ENCODE data around the gene VIPR2.

The VIPR2 gene

GRCh38 chr7:159093351-159093971 lies 51.2 kb downstream of the VIPR2 start:
- Histone ChIP-seq H3K4me1 (ENCODE audit: control insufficient read depth in 1 of 2, insufficient read depth in 2 of 2, low read length in 2 of 2) (no peaks in the 10 kb centered on the region), H3K4ac (ENCODE audit: low read depth, low read length) (no peak overlapping the region), H3K79me2 (ENCODE audit: control insufficient read depth, insufficient read depth, low read length, poor library complexity) (no peaks in the 10 kb centered on the region), H3K27ac (ENCODE audit: low read depth, low read length) (no peak overlapping the region), H4K8ac (ENCODE audit: low read depth, low read length) (no peak overlapping the region), H2BK12ac (ENCODE audit: low read length) (no peak overlapping the region), H3K9me3 (ENCODE audit: insufficient read depth, low read depth, low read length) (peaks cover 3% of the 10 kb centered on the region), H4K91ac (ENCODE audit: low read depth, low read length) (no peak overlapping the region), H2AK5ac (ENCODE audit: low read length) (no peak overlapping the region), H2BK5ac (ENCODE audit: low read depth, low read length, poor library complexity) (no peak overlapping the region), H3K4me3 (ENCODE audit: low read depth, low read length) (no peak overlapping the region), H2BK120ac (ENCODE audit: insufficient read depth, low read length, poor library complexity) (no peak overlapping the region), H4K12ac (ENCODE audit: low read depth, low read length) (no peak overlapping the region), H3K9ac (ENCODE audit: low read length) (no peak overlapping the region), H3K18ac (ENCODE audit: low read length) (no peak overlapping the region), H3K23ac (ENCODE audit: low read length) (no peak overlapping the region), H3K27me3 (ENCODE audit: insufficient read depth, low read length) (no peaks in the 10 kb centered on the region), H3K36me3 (ENCODE audit: control insufficient read depth in 1 of 2, insufficient read depth in 2 of 2, low read length in 2 of 2) (no peaks in the 10 kb centered on the region), H3K4me2 (ENCODE audit: low read length) (no peak overlapping the region), H2AFZ (ENCODE audit: insufficient read depth, low read length, poor library complexity) (no peak overlapping the region), H3K14ac (ENCODE audit: low read length) (no peak overlapping the region), H3K79me1 (ENCODE audit: low read length) (no peaks in the 10 kb centered on the region)
- no CpG with 5 or more reads among the region's 31 CpGs for WGBS (ENCODE audit: extremely low coverage, insufficient coverage, insufficient read length)
- no peak for DNase-seq

GRCh38 chr7:159092701-159093121 lies 52.0 kb downstream of the VIPR2 start:
- H3K23ac ChIP-seq (ENCODE audit: low read length) = no peak overlapping the region
- no peak overlapping the region for H3K4me2 ChIP-seq (ENCODE audit: low read length)
- no peak overlapping the region for H2AK5ac ChIP-seq (ENCODE audit: low read length)
- H2BK120ac ChIP-seq (ENCODE audit: insufficient read depth, low read length, poor library complexity) = no peak overlapping the region
- H4K8ac ChIP-seq (ENCODE audit: low read depth, low read length) = no peak overlapping the region
- no peak overlapping the region for H3K4me3 ChIP-seq (ENCODE audit: low read depth, low read length)
- H2BK12ac ChIP-seq (ENCODE audit: low read length) = no peak overlapping the region
- H3K36me3 ChIP-seq (ENCODE audit: control insufficient read depth in 1 of 2, insufficient read depth in 2 of 2, low read length in 2 of 2) = no peaks in the 10 kb centered on the region
- H3K4me1 ChIP-seq (ENCODE audit: control insufficient read depth in 1 of 2, insufficient read depth in 2 of 2, low read length in 2 of 2) = no peaks in the 10 kb centered on the region
- no peak overlapping the region for H3K18ac ChIP-seq (ENCODE audit: low read length)
- H3K9ac ChIP-seq (ENCODE audit: low read length) = no peak overlapping the region
- H3K79me2 ChIP-seq (ENCODE audit: control insufficient read depth, insufficient read depth, low read length, poor library complexity) = no peaks in the 10 kb centered on the region
- WGBS (ENCODE audit: extremely low coverage, insufficient coverage, insufficient read length) = no CpG with 5 or more reads among the region's 13 CpGs
- no peaks in the 10 kb centered on the region for H3K79me1 ChIP-seq (ENCODE audit: low read length)
- no peak overlapping the region for H4K12ac ChIP-seq (ENCODE audit: low read depth, low read length)
- no peak overlapping the region for H2BK5ac ChIP-seq (ENCODE audit: low read depth, low read length, poor library complexity)
- peaks cover 7% of the 10 kb centered on the region for H3K9me3 ChIP-seq (ENCODE audit: insufficient read depth, low read depth, low read length)
- no peak overlapping the region for H3K14ac ChIP-seq (ENCODE audit: low read length)
- no peak overlapping the region for H3K27ac ChIP-seq (ENCODE audit: low read depth, low read length)
- no peak overlapping the region for H3K4ac ChIP-seq (ENCODE audit: low read depth, low read length)
- H3K27me3 ChIP-seq (ENCODE audit: insufficient read depth, low read length) = no peaks in the 10 kb centered on the region
- DNase-seq = no peak
- H4K91ac ChIP-seq (ENCODE audit: low read depth, low read length) = no peak overlapping the region
- no peak overlapping the region for H2AFZ ChIP-seq (ENCODE audit: insufficient read depth, low read length, poor library complexity)

- no peak overlapping the region for H4K91ac ChIP-seq (ENCODE audit: low read depth, low read length)
- H2BK120ac ChIP-seq (ENCODE audit: insufficient read depth, low read length, poor library complexity) = no peak overlapping the region
- no peaks in the 10 kb centered on the region for H3K27me3 ChIP-seq (ENCODE audit: insufficient read depth, low read length)
- H3K4me1 ChIP-seq (ENCODE audit: control insufficient read depth in 1 of 2, insufficient read depth in 2 of 2, low read length in 2 of 2) = no peaks in the 10 kb centered on the region
- no peak overlapping the region for H2BK5ac ChIP-seq (ENCODE audit: low read depth, low read length, poor library complexity)
- peaks cover 7% of the 10 kb centered on the region for H3K9me3 ChIP-seq (ENCODE audit: insufficient read depth, low read depth, low read length)
- H3K79me1 ChIP-seq (ENCODE audit: low read length) = no peaks in the 10 kb centered on the region
- no peaks in the 10 kb centered on the region for H3K79me2 ChIP-seq (ENCODE audit: control insufficient read depth, insufficient read depth, low read length, poor library complexity)
- H3K18ac ChIP-seq (ENCODE audit: low read length) = no peak overlapping the region
- H3K4me2 ChIP-seq (ENCODE audit: low read length) = no peak overlapping the region
- no peaks in the 10 kb centered on the region for H3K36me3 ChIP-seq (ENCODE audit: control insufficient read depth in 1 of 2, insufficient read depth in 2 of 2, low read length in 2 of 2)
- no peak overlapping the region for H2AK5ac ChIP-seq (ENCODE audit: low read length)
- no peak overlapping the region for H3K4ac ChIP-seq (ENCODE audit: low read depth, low read length)
- WGBS (ENCODE audit: extremely low coverage, insufficient coverage, insufficient read length) = 100% methylated on average over 1 of the region's 31 CpGs
- H2AFZ ChIP-seq (ENCODE audit: insufficient read depth, low read length, poor library complexity) = no peak overlapping the region
- no peak overlapping the region for H3K23ac ChIP-seq (ENCODE audit: low read length)
- DNase-seq = no peak
- H3K27ac ChIP-seq (ENCODE audit: low read depth, low read length) = no peak overlapping the region
- no peak overlapping the region for H3K9ac ChIP-seq (ENCODE audit: low read length)
- H3K4me3 ChIP-seq (ENCODE audit: low read depth, low read length) = no peak overlapping the region
- no peak overlapping the region for H4K8ac ChIP-seq (ENCODE audit: low read depth, low read length)
- no peak overlapping the region for H4K12ac ChIP-seq (ENCODE audit: low read depth, low read length)
- H2BK12ac ChIP-seq (ENCODE audit: low read length) = no peak overlapping the region
- H3K14ac ChIP-seq (ENCODE audit: low read length) = no peak overlapping the region
Observed at GRCh38 chr7:159091480-159092475, 52.9 kb downstream of the VIPR2 start.

- Histone ChIP-seq H3K14ac (ENCODE audit: low read length) (no peak overlapping the region), H2AFZ (ENCODE audit: insufficient read depth, low read length, poor library complexity) (no peak overlapping the region), H2BK5ac (ENCODE audit: low read depth, low read length, poor library complexity) (no peak overlapping the region), H3K79me1 (ENCODE audit: low read length) (no peaks in the 10 kb centered on the region), H3K4me3 (ENCODE audit: low read depth, low read length) (no peak overlapping the region), H4K91ac (ENCODE audit: low read depth, low read length) (no peak overlapping the region), H3K23ac (ENCODE audit: low read length) (no peak overlapping the region), H3K4ac (ENCODE audit: low read depth, low read length) (no peak overlapping the region), H4K12ac (ENCODE audit: low read depth, low read length) (no peak overlapping the region), H2BK120ac (ENCODE audit: insufficient read depth, low read length, poor library complexity) (no peak overlapping the region), H2AK5ac (ENCODE audit: low read length) (no peak overlapping the region), H2BK12ac (ENCODE audit: low read length) (no peak overlapping the region), H3K79me2 (ENCODE audit: control insufficient read depth, insufficient read depth, low read length, poor library complexity) (no peaks in the 10 kb centered on the region), H3K36me3 (ENCODE audit: control insufficient read depth in 1 of 2, insufficient read depth in 2 of 2, low read length in 2 of 2) (no peaks in the 10 kb centered on the region), H3K9me3 (ENCODE audit: insufficient read depth, low read depth, low read length) (peaks cover 7% of the 10 kb centered on the region), H3K18ac (ENCODE audit: low read length) (no peak overlapping the region), H3K27ac (ENCODE audit: low read depth, low read length) (no peak overlapping the region), H3K4me2 (ENCODE audit: low read length) (no peak overlapping the region), H3K27me3 (ENCODE audit: insufficient read depth, low read length) (no peaks in the 10 kb centered on the region), H4K8ac (ENCODE audit: low read depth, low read length) (no peak overlapping the region), H3K4me1 (ENCODE audit: control insufficient read depth in 1 of 2, insufficient read depth in 2 of 2, low read length in 2 of 2) (no peaks in the 10 kb centered on the region), H3K9ac (ENCODE audit: low read length) (no peak overlapping the region)
- DNase-seq = no peak
- no CpG with 5 or more reads among the region's 13 CpGs for WGBS (ENCODE audit: extremely low coverage, insufficient coverage, insufficient read length)
Observed at GRCh38 chr7:159091041-159091440, 53.6 kb downstream of the VIPR2 start.

Data from trophoblast cell (in vitro differentiated cells and primary cell).